HepG2 (cell line): ENCODE measurements around the gene SYN1. TPM values are rescaled to one million over a fixed set of nuclear protein-coding genes. Genes with fewer than 3 reads are reported as not detected.

ENCODE experiments used
- ATAC-seq: fragments of 200-7000 bp; cut with Tn5 transposase; 3 replicates; pipeline ENCODE4 v1.9.1; 2020; ENCODE audit warnings: mild to moderate bottlenecking, moderate library complexity
- BruUV-seq: library from RNA; stranded (reverse); fragments of 400-500 nt; replicated peaks from 2 replicates; lab custom pipeline; 2021; lab: Mats Ljungman, UMichigan
- CTCF ChIA-PET: fragments of 300-600 bp; formaldehyde crosslinking; extraction: SDS; loops from one replicate; lab custom pipeline; 2021; ENCODE audit warnings: low total read pairs, inconsistent platforms, low intra/inter-chr PET ratio; lab: Yijun Ruan, JAX
- POLR2A ChIA-PET: fragments of 350-600 bp; sonication (Branson Sonifier 250); formaldehyde crosslinking; loops from one replicate; lab custom pipeline; 2020; ENCODE audit warnings: antibody characterized with exemption, inconsistent platforms; lab: Yijun Ruan, JAX
- DNase-seq: peaks from one replicate; pipeline ENCODE4 v3.0.0-alpha.2; 2015; ENCODE audit warnings: low spot score
- FAIRE-seq: peaks from 3 replicates; lab custom pipeline; 2011; peaks lifted over from hg19 to GRCh38; lab: Jason Lieb, UNC
- H2AFZ ChIP-seq: one replicate; pipeline ENCODE4 v1.6.1; 2011; ENCODE audit warnings: low read length, inconsistent platforms
- H3K27ac ChIP-seq: fragments of 300-600 bp; 3 replicates; pipeline ENCODE4 v1.8.0; 2011; ENCODE audit warnings: mixed run types, mild to moderate bottlenecking, mixed read lengths, low read length, inconsistent platforms; ENCODE audit not compliant: insufficient read depth; ENCODE audit errors: extremely low read length
- H3K27me3 ChIP-seq, 2 experiments: fragments of 200-600 bp in 1 of 2; 2 replicates in 1 of 2; 3 replicates in 1 of 2; pipeline versions ENCODE4 v1.6.0 to v1.8.0; 2011; ENCODE audit warnings: low read length in 2 of 2, mild to moderate bottlenecking in 2 of 2, moderate library complexity in 2 of 2, inconsistent platforms in 1 of 2; ENCODE audit not compliant: insufficient read depth in 2 of 2, control insufficient read depth in 1 of 2
- H3K36me3 ChIP-seq, 2 experiments: fragments of 200-600 bp in 1 of 2; replicated peaks in 1 of 2; 2 replicates in 1 of 2; 3 replicates in 1 of 2; pipeline versions ENCODE4 v1.5.1 to v1.8.0; 2011; ENCODE audit warnings: low read length in 2 of 2, inconsistent platforms in 1 of 2; ENCODE audit not compliant: insufficient read depth in 2 of 2, control insufficient read depth in 1 of 2
- H3K4me1 ChIP-seq: 2 replicates; pipeline ENCODE4 v1.5.1; 2012; ENCODE audit warnings: low read length, inconsistent platforms; ENCODE audit not compliant: insufficient read depth
- H3K4me2 ChIP-seq: 2 replicates; pipeline ENCODE4 v1.6.0; 2011; ENCODE audit warnings: low read depth, low read length, inconsistent platforms
- H3K4me3 ChIP-seq, 3 experiments: fragments of 200-600 bp in 1 of 3; sonication (generic), shearing (Covaris generic) in 1 of 3; replicated peaks in 1 of 3; 2 replicates each; pipeline ENCODE4 v1.5.1; 2011 to 2016; ENCODE audit warnings: low read length in 3 of 3, inconsistent platforms in 2 of 3, low read depth in 2 of 3, mild to moderate bottlenecking in 2 of 3, control low read depth in 1 of 3, mixed read lengths in 1 of 3; ENCODE audit not compliant: insufficient read depth in 1 of 3
- H3K79me2 ChIP-seq: one replicate; pipeline ENCODE4 v1.6.1; 2011; ENCODE audit warnings: low read length, inconsistent platforms; ENCODE audit not compliant: insufficient read depth
- H3K9ac ChIP-seq: 2 replicates; pipeline ENCODE4 v1.6.0; 2011; ENCODE audit warnings: mild to moderate bottlenecking, low read depth, low read length, inconsistent platforms; ENCODE audit not compliant: insufficient read depth
- H3K9me3 ChIP-seq: 2 replicates; pipeline ENCODE4 v1.5.1; 2012; ENCODE audit warnings: mild to moderate bottlenecking, low read length
- H4K20me1 ChIP-seq: 2 replicates; pipeline ENCODE4 v1.6.0; 2011; ENCODE audit warnings: inconsistent platforms, mild to moderate bottlenecking, low read length, moderate library complexity; ENCODE audit not compliant: insufficient read depth
- ARID2 ChIP-seq: sonication (generic); formaldehyde crosslinking; IDR thresholded peaks from 2 replicates; pipeline ENCODE4 v1.8.1; 2022; ENCODE audit warnings: mild to moderate bottlenecking, missing genetic modification reagents, borderline replicate concordance
- HINFP ChIP-seq: sonication (generic); formaldehyde crosslinking; IDR thresholded peaks from 2 replicates; pipeline ENCODE4 v1.4.0; 2020; ENCODE audit warnings: low read depth, mild to moderate bottlenecking, missing genetic modification reagents
- POLR2A ChIP-seq, 2 experiments: IDR thresholded peaks; 2 replicates each; pipeline ENCODE4 v1.6.1; 2011; ENCODE audit warnings: low read depth in 2 of 2, low read length in 2 of 2, mild to moderate bottlenecking in 1 of 2, moderate library complexity in 1 of 2; ENCODE audit not compliant: insufficient read depth in 1 of 2
- ZNF33A ChIP-seq: sonication (generic); formaldehyde crosslinking; IDR thresholded peaks from 2 replicates; pipeline ENCODE4 v1.5.1; 2020; ENCODE audit warnings: missing genetic modification reagents, mild to moderate bottlenecking, moderate library complexity, borderline replicate concordance
- ZNF629 ChIP-seq: sonication (generic); formaldehyde crosslinking; conservative IDR thresholded peaks from 2 replicates; pipeline ENCODE4 v1.5.0; 2020; ENCODE audit warnings: missing genetic modification reagents
- WGBS: methylation state at CpG from one replicate; pipeline ENCODE4 v1.1.6; 2017; ENCODE audit warnings: low lambda C conversion rate; 5-methylcytosine and 5-hydroxymethylcytosine counted together
- in situ Hi-C: cut with HindIII; loops from 2 replicates; pipeline ENCODE4 v1.10.0; 2017; ENCODE audit warnings: low pct_unique_long_range_greater_than_20kb; ENCODE audit not compliant: extremely low pct_ligation_motif_present
- intact Hi-C: fragments of 100-400 bp; cut with micrococcal nuclease; formaldehyde crosslinking; loops from one replicate; pipeline ENCODE4 v1.10.0; 2022; ENCODE audit not compliant: unreplicated experiment
- polyA plus RNA-seq, 8 experiments: library from polyadenylated mRNA; depleted of rRNA in 3 of 8; stranded (reverse) in 7 of 8; unstranded in 1 of 8; fragments of >200 nt; fragmentation: Illumina TruSeq in 4 of 8; extraction: Trizol in 4 of 8; gene quantifications; 2 replicates each; pipeline versions ENCODE4 v1.2.1 to v1.2.3, GENCODE V29; 2011 to 2016; ENCODE audit warnings: low read depth in 4 of 8, missing spikeins in 1 of 8, mixed read lengths in 1 of 8; ENCODE audit not compliant: insufficient read depth in 1 of 8
- total RNA-seq, 5 experiments: library from RNA; depleted of rRNA; stranded (reverse); fragments of >200 nt; fragmentation: Illumina TruSeq; extraction: Trizol; gene quantifications; 2 replicates each; pipeline ENCODE4 v1.2.3, GENCODE V29; 2016; ENCODE audit warnings: low read depth in 1 of 5
- TF ChIP-seq, protein P1 (sequence below): IDR thresholded peaks from 2 replicates; pipeline ENCODE4 v1.6.1; 2016; ENCODE audit warnings: missing biosample characterization, missing genetic modification reagents, low read depth
- TF ChIP-seq, protein P2 (sequence below): sonication (generic); formaldehyde crosslinking; conservative IDR thresholded peaks from 2 replicates; pipeline ENCODE4 v1.4.0; 2020; ENCODE audit warnings: missing genetic modification reagents

Gene SYN1
- total and polyA plus RNA-seq, 2 of the 13 experiments (the other 11 are each of a cell fraction or from before 2014, with no cell fraction given), result not detected

GRCh38 chrX:47571215-47571614 lies 48.4 kb downstream of the SYN1 start:
- FAIRE-seq (no peak), ATAC-seq (no peak)
- CTCF ChIA-PET, result no interaction called here

More at GRCh38 chrX:47571215-47571614, 48.4 kb downstream of the SYN1 start:
- H2AFZ ChIP-seq, result no peak overlapping the region
- no peaks in the 10 kb centered on the region for H3K9me3 ChIP-seq
- in situ Hi-C loops, result no loop called here
- H4K20me1 ChIP-seq, result no peaks in the 10 kb centered on the region
- POLR2A ChIA-PET, result no interaction called here
- no peak for TF ChIP-seq HINFP
- no peak for TF ChIP-seq POLR2A (IDR thresholded peaks at IDR 0.05; ENCODE audit: insufficient read depth in 1 of 2, low read depth in 2 of 2, low read length in 2 of 2)
- no peak for TF ChIP-seq ZNF629 (CRISPR knock-in tag)
- TF ChIP-seq, protein P1, sequence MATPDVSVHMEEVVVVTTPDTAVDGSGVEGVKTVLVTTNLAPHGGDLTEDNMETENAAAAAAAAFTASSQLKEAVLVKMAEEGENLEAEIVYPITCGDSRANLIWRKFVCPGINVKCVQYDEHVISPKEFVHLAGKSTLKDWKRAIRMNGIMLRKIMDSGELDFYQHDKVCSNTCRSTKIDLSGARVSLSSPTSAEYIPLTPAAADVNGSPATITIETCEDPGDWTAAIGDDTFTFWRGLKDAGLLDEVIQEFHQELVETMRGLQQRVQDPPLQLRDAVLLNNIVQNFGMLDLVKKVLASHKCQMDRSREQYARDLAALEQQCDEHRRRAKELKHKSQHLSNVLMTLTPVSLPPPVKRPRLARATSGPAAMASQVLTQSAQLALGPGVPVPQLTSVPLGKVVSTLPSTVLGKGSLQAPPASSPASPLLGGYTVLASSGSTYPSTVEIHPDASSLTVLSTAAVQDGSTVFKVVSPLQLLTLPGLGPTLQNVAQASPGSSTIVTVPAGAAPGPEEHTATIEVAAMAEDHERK (CRISPR knock-in tag), result no peak
- TF ChIP-seq ZNF33A, result no peak
- TF ChIP-seq, protein P2, sequence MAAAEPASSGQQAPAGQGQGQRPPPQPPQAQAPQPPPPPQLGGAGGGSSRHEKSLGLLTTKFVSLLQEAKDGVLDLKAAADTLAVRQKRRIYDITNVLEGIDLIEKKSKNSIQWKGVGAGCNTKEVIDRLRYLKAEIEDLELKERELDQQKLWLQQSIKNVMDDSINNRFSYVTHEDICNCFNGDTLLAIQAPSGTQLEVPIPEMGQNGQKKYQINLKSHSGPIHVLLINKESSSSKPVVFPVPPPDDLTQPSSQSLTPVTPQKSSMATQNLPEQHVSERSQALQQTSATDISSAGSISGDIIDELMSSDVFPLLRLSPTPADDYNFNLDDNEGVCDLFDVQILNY, result no peak
- TF ChIP-seq ARID2 (CRISPR knock-in tag), result no peak
- BruUV-seq, result no TSS peak
- no peak for DNase-seq
- intact Hi-C loops, result no loop called here
- WGBS, result 100% methylated on average over 1 of the region's 11 CpGs
- no peak overlapping the region for H3K4me2 ChIP-seq
- H3K27me3 ChIP-seq, result no peaks in the 10 kb centered on the region
- H3K36me3 ChIP-seq, result peaks cover 0 to 19% of the 10 kb centered on the region in 2 experiments; a peak in 2 of 5 replicates
- no peaks in the 10 kb centered on the region for H3K4me1 ChIP-seq
- no peak overlapping the region for H3K4me3 ChIP-seq
- H3K27ac ChIP-seq, result no peak overlapping the region
- no peak overlapping the region for H3K9ac ChIP-seq
- no peaks in the 10 kb centered on the region for H3K79me2 ChIP-seq
